Subcutaneous abdominal adipose tissue (tissue), 5 donors: ENCODE results near the gene ZNF382.

Source experiments
- H3K27ac ChIP-seq: one replicate; pipeline ENCODE4 v1.7.0; 2013; ENCODE audit warnings: low read depth, mild to moderate bottlenecking, inconsistent platforms, low read length, moderate library complexity
- H3K27me3 ChIP-seq, 5 donors: one replicate each; pipeline ENCODE4 v1.7.0; 2013; ENCODE audit warnings: low read length in 5 of 5, inconsistent platforms in 1 of 5; ENCODE audit not compliant: control insufficient read depth in 5 of 5, insufficient read depth in 4 of 5
- H3K36me3 ChIP-seq, 5 donors: one replicate each; pipeline ENCODE4 v1.7.0; 2013; ENCODE audit warnings: low read length in 5 of 5; ENCODE audit not compliant: control insufficient read depth in 5 of 5, insufficient read depth in 5 of 5
- H3K4me1 ChIP-seq, 5 donors: one replicate each; pipeline ENCODE4 v1.7.0; 2013; ENCODE audit warnings: low read length in 5 of 5, mild to moderate bottlenecking in 3 of 5, moderate library complexity in 1 of 5; ENCODE audit not compliant: control insufficient read depth in 5 of 5, insufficient read depth in 5 of 5
- H3K4me3 ChIP-seq, 5 donors: one replicate each; pipeline ENCODE4 v1.7.0; 2013; ENCODE audit warnings: low read length in 5 of 5, low read depth in 1 of 5
- H3K9ac ChIP-seq, 5 donors: one replicate each; pipeline ENCODE4 v1.7.0; 2013; ENCODE audit warnings: low read length in 5 of 5, mild to moderate bottlenecking in 4 of 5, moderate library complexity in 3 of 5
- H3K9me3 ChIP-seq, 5 donors: one replicate each; pipeline ENCODE4 v1.7.0; 2013; ENCODE audit warnings: low read length in 5 of 5; ENCODE audit not compliant: control insufficient read depth in 5 of 5
- donor health status: healthy.
- donor health status: healthy.
- donor health status: healthy.
- donor health status: healthy.
- donor health status: healthy.

Gene ZNF382

DNA sequence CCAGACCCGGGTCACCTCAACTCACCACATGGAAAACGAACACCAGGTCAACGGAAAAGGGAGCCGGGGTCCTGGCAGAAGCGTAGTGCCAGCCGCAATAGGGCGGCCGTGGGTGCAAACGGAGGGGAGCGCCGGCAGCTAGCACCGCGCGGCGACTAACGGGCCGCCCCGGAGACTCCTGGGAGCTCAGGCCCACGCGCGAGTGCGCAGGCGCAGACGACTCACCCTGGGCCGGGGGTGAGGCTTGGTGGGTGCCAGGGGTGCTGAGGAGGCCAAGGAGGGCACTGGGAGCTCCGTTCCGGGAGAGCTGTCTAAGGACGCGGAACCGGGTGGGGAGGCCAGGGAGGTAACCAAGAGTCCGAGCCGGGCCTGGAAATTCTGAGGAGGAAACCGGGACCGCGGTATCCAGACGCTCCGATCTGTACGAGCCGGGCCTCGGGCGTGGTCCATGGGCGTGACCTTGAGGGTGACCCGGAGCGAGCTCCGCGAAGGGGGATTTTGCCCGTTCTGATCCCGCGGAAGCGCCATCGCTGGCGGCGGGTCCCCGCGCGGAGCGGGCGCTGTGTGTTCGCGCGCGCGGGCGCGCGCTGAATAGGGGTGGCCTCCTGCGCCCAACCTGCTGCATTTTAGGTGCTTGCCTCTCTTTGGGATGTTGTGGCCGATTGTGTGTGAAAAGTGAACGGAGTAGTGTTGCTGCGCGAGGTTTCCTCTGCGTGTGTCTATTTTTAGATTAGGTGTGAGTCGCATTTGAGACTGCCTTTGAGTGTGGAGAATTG lies at the start of gene ZNF382:
Gene ZNF382 (plus strand): TSS at position 213 of the 776 bp plus-strand sequence. CDS start 4,602 bp downstream, outside the sequence.
- Histone ChIP-seq H3K27me3 (no peaks in the 10 kb centered on the region), H3K36me3 (peaks cover 0 to 20% (median 9%) of the 10 kb centered on the region in 5 donors), H3K9me3 (peaks cover 2 to 23% (median 16%) of the 10 kb centered on the region in 5 donors), H3K4me1 (peaks cover 0 to 22% (median 12%) of the 10 kb centered on the region in 5 donors), H3K27ac (peak within 1 kb of the TSS; percentile 49), H3K4me3 (peak within 1 kb of the TSS; percentile 77 to 92 (median 82)), H3K9ac (peak within 1 kb of the TSS in 4 of 5 donors; percentile 29 to 89 (median 82))

DNA sequence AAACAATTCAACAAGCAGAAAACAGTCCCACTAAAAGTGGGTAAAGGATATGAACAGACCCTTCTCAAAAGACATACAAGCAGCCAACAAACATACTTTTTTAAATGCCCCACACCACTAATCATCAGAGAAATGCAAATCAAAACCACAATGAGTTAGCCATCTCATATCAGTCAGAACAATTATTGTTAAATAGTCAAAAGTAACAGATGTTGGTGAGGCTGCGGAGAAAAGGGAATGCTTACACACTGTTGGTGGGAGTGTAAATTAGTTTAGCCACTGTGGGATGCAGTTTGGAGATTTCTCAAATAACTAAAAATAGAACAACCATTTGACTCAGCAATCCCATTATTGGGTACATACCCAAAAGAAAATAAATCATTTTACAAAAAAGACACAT lies 40.7 kb upstream of the ZNF382 start:
- Histone ChIP-seq H3K4me3 (peak overlapping the region in 2 of 5 donors; percentile 39 to 45), H3K27ac (no peak overlapping the region), H3K36me3 (peaks cover 21 to 40% (median 32%) of the 10 kb centered on the region in 5 donors), H3K9ac (no peak overlapping the region), H3K4me1 (no peaks in the 10 kb centered on the region), H3K9me3 (peaks cover 48 to 77% (median 60%) of the 10 kb centered on the region in 5 donors), H3K27me3 (no peaks in the 10 kb centered on the region)

DNA sequence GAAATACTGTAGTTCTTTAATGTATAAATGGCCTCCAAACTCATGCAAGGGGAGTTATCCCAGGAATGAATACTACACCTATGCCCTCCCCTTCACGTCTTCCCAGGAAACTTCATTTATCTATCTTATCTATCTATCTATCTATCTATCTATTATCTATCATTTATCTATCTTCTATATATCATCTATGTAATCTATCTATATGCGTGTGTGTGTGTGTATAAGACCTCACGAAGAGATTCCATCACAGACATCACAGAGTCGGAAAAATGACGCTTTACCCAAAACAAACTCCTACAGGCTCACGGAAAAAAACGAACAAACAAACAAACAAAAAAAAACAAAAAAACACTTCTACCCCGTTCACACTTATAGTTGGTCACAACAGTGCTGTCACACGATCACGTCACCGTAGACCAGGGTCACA lies 32.5 kb upstream of the ZNF382 start:
- Histone ChIP-seq H3K27me3 (no peaks in the 10 kb centered on the region), H3K27ac (peak overlapping the region; percentile 86), H3K4me1 (peaks cover 5 to 22% (median 19%) of the 10 kb centered on the region in 5 donors), H3K4me3 (peak overlapping the region; percentile 83 to 100 (median 100)), H3K36me3 (peaks cover 13 to 30% (median 27%) of the 10 kb centered on the region in 5 donors), H3K9ac (peak overlapping the region; percentile 84 to 97 (median 97)), H3K9me3 (peaks cover 4 to 13% (median 6%) of the 10 kb centered on the region in 5 donors)

GRCh38 chr19:36573020-36573894 lies 31.9 kb upstream of the ZNF382 start, which contains the start of gene ZNF529:
ZNF529 (minus strand) TSS chr19:36573292; CDS start chr19:36572346, 946 bp downstream.
- H3K36me3 ChIP-seq = peaks cover 15 to 30% (median 24%) of the 10 kb centered on the region in 5 donors

DNA sequence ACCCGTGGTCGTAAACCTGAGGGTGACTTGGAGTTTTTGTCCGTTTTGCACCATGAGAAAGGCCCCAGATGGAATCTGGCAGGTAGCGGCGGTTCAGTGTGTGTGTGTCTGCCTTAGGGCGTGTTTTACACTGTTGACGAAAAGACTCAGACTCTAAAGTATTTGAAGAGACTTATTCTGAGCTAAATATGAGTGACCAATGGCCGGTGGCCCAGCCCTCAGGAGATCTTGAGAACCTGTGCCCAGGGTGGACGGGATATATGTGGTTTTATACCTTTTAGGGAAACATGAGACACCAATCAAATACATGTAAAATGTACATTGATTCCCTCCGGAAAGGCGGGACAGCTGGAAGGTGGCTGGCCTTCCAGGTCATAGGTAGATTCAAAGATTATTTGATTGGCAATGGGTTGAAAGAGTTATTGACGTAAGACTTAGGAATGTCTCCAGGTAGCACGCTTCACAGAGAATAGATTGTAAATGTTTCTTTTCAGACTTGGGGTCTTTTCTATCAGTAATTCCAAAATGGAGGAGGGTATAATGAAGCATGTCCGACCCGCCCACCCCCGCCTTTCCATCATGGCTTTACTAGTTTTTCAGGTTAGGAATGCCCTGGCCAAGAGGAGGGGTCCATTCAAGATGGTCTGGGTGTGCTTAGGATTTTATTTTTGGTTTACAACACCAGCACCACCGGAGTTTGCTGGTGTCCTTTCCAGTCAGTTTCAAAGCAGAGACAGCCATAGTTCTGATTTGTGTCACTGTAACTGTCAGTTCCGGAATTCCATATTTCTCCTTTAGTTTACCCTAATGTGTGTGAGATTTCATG lies 31.0 kb upstream of the ZNF382 start:
- Histone ChIP-seq H3K9me3 (peaks cover 0 to 10% (median 2%) of the 10 kb centered on the region in 5 donors), H3K4me1 (peaks cover 5 to 22% (median 19%) of the 10 kb centered on the region in 5 donors), H3K27ac (peak overlapping the region; percentile 86), H3K4me3 (peak overlapping the region; percentile 83 to 100 (median 99)), H3K9ac (peak overlapping the region; percentile 84 to 97 (median 97)), H3K27me3 (no peaks in the 10 kb centered on the region), H3K36me3 (peaks cover 11 to 32% (median 22%) of the 10 kb centered on the region in 5 donors)

More at GRCh38 chr19:36573020-36573894, 31.9 kb upstream of the ZNF382 start, which contains the start of gene ZNF529:
- H3K27ac ChIP-seq = peak within 1 kb of the TSS; percentile 86
- H3K4me1 ChIP-seq = peaks cover 5 to 22% (median 19%) of the 10 kb centered on the region in 5 donors
- no peaks in the 10 kb centered on the region for H3K27me3 ChIP-seq
- H3K9me3 ChIP-seq = peaks cover 0 to 10% (median 2%) of the 10 kb centered on the region in 5 donors
- peak within 1 kb of the TSS; percentile 83 to 100 (median 100) for H3K4me3 ChIP-seq
- H3K9ac ChIP-seq = peak within 1 kb of the TSS; percentile 84 to 97 (median 97)

DNA sequence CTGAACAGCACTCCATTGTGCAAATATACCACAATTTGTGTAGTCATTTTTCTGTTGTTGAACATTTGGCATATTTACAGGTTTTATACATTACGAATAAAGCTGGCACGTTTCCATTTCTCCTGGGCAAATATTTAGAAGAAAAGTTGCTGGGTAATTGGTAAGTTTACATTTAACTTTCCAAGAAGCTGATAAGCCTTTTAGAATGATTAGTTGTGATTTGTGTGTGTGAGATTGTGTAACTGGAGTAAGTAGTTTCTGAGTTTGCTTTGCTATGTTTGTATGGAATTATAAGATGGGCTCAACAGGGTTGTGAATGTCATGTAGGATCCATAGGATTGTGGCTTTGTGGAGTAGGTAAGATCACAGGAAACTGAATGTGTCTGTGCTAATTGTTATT lies 30.4 kb upstream of the ZNF382 start:
- Histone ChIP-seq H3K9ac (no peak overlapping the region), H3K36me3 (peaks cover 13 to 34% (median 25%) of the 10 kb centered on the region in 5 donors), H3K4me1 (peaks cover 5 to 22% (median 19%) of the 10 kb centered on the region in 5 donors), H3K27me3 (no peaks in the 10 kb centered on the region), H3K9me3 (peaks cover 0 to 10% (median 5%) of the 10 kb centered on the region in 5 donors), H3K27ac (no peak overlapping the region), H3K4me3 (peak overlapping the region in 3 of 5 donors; percentile 83 to 100 (median 100))

GRCh38 chr19:36577271-36577996 lies 27.7 kb upstream of the ZNF382 start:
- Histone ChIP-seq H3K27me3 (no peaks in the 10 kb centered on the region), H3K36me3 (peaks cover 30 to 40% (median 36%) of the 10 kb centered on the region in 5 donors)

DNA sequence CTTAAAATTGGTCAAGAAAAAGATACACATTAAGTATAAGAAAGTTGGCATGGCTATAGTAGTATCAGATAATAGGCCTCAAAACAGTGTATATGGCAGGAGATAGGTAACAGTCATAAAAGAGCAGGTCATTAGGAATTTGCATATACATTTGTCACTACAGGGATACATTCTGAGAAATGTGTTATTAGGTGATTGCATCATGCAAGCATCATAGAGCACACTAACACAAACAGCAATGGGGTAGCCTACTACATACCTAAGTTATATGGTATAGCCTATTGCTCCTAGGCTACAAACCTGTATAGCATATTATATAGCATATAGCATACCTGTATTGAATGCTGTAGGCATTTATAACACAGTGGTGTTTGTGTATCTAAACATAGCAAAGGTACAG lies 25.9 kb upstream of the ZNF382 start:
- Histone ChIP-seq H3K27me3 (no peaks in the 10 kb centered on the region), H3K27ac (no peak overlapping the region), H3K4me3 (peak overlapping the region in 2 of 5 donors; percentile 10 to 44), H3K4me1 (peaks cover 2 to 7% (median 3%) of the 10 kb centered on the region in 5 donors), H3K9me3 (peaks cover 3 to 35% (median 17%) of the 10 kb centered on the region in 5 donors), H3K36me3 (peaks cover 30 to 40% (median 36%) of the 10 kb centered on the region in 5 donors), H3K9ac (no peak overlapping the region)

More at GRCh38 chr19:36577271-36577996, 27.7 kb upstream of the ZNF382 start:
- H3K4me3 ChIP-seq = no peak overlapping the region
- peaks cover 5 to 18% (median 15%) of the 10 kb centered on the region in 5 donors for H3K4me1 ChIP-seq
- H3K27ac ChIP-seq = no peak overlapping the region
- H3K9me3 ChIP-seq = peaks cover 3 to 27% (median 13%) of the 10 kb centered on the region in 5 donors
- no peak overlapping the region for H3K9ac ChIP-seq
